ENCODE data around the gene RHOG.
"Not testable (repeated sequence)": the region's sequence is repeated elsewhere in the genome, so short reads cannot be mapped to it uniquely, and the experiment has no call there.

Gene RHOG

GRCh38 chr11:3817181-3817800 is 23.5 kb downstream of the RHOG start:
- DNase-seq (ENCODE audit: extremely low read depth, low read depth): no peak
- TF ChIP-seq CTCF (IDR thresholded peaks at IDR 0.05; ENCODE audit: low read depth, low read length): no peak

GRCh38 chr11:3816673-3817072 is 24.1 kb downstream of the RHOG start:
- no peak for DNase-seq (ENCODE audit: extremely low read depth, low read depth)
- TF ChIP-seq CTCF (IDR thresholded peaks at IDR 0.05; ENCODE audit: low read depth, low read length): no peak

- no peak for DNase-seq (ENCODE audit: extremely low read depth, low read depth)
- no peak for TF ChIP-seq CTCF (IDR thresholded peaks at IDR 0.05; ENCODE audit: low read depth, low read length)
Observed at GRCh38 chr11:3815845-3816244, 24.9 kb downstream of the RHOG start.

- not testable (repeated sequence) for DNase-seq (ENCODE audit: extremely low read depth, low read depth)
Observed at GRCh38 chr11:3814832-3815231, 25.9 kb downstream of the RHOG start.

GRCh38 chr11:3810951-3811350 is 29.8 kb downstream of the RHOG start:
- no peak for DNase-seq (ENCODE audit: extremely low read depth, low read depth)
- no peak for TF ChIP-seq CTCF (IDR thresholded peaks at IDR 0.05; ENCODE audit: low read depth, low read length)

- DNase-seq (ENCODE audit: extremely low read depth, low read depth): no peak
- no peak for TF ChIP-seq CTCF (IDR thresholded peaks at IDR 0.05; ENCODE audit: low read depth, low read length)
Observed at GRCh38 chr11:3810446-3810845, 30.3 kb downstream of the RHOG start.

GRCh38 chr11:3809624-3809928 is 31.2 kb downstream of the RHOG start:
- no peak for DNase-seq (ENCODE audit: extremely low read depth, low read depth)
- TF ChIP-seq CTCF (IDR thresholded peaks at IDR 0.05; ENCODE audit: low read depth, low read length): no peak

GRCh38 chr11:3808861-3809623 is 31.7 kb downstream of the RHOG start:
- peak; percentile 29 for DNase-seq (ENCODE audit: extremely low read depth, low read depth)
- peak; percentile 25 for TF ChIP-seq CTCF (IDR thresholded peaks at IDR 0.05; ENCODE audit: low read depth, low read length)

All from AG09319 (cell line).